Psoas muscle (tissue), 8 donors: ENCODE data around the gene PUS10. TPM values are rescaled to one million over a fixed set of nuclear protein-coding genes. Genes with fewer than 3 reads are reported as not detected.

Experiments used
- ATAC-seq, 4 donors: fragments of 200-7000 bp; cut with Tn5 transposase; one replicate each; pipeline ENCODE4 v1.9.1; 2020; ENCODE audit warnings: moderate library complexity in 3 of 4, mild to moderate bottlenecking in 2 of 4
- DNase-seq, 2 donors: peaks; one replicate each; pipeline ENCODE4 v3.0.0-alpha.2; 2020
- H3K27ac ChIP-seq: fragments of 200-600 bp; one replicate; pipeline ENCODE4 v1.8.0; 2022
- H3K27me3 ChIP-seq, 3 donors: fragments of 200-600 bp in 1 of 3; one replicate each; pipeline versions ENCODE4 v1.6.1 to v1.8.0; 2013 to 2022; ENCODE audit warnings: low read length in 2 of 3, mild to moderate bottlenecking in 2 of 3, moderate library complexity in 1 of 3; ENCODE audit not compliant: insufficient read depth in 3 of 3
- H3K36me3 ChIP-seq, 2 donors: fragments of 200-600 bp in 1 of 2; one replicate each; pipeline versions ENCODE4 v1.6.1 to v1.8.0; 2013 to 2022; ENCODE audit warnings: low read depth in 1 of 2, mild to moderate bottlenecking in 1 of 2, moderate library complexity in 1 of 2; ENCODE audit not compliant: insufficient read depth in 1 of 2
- H3K4me1 ChIP-seq: fragments of 200-600 bp; one replicate; pipeline ENCODE4 v1.8.0; 2022
- H3K4me3 ChIP-seq: fragments of 200-600 bp; one replicate; pipeline ENCODE4 v1.8.0; 2022; ENCODE audit warnings: mild to moderate bottlenecking
- H3K9me3 ChIP-seq: fragments of 200-600 bp; one replicate; pipeline ENCODE4 v1.8.0; 2022
- CTCF ChIP-seq: fragments of 200-600 bp; IDR thresholded peaks from one replicate; pipeline ENCODE4 v1.8.0; 2022; ENCODE audit warnings: antibody characterized with exemption
- WGBS, 3 donors: extraction: QIAGEN DNeasy Blood & Tissue Kit; methylation state at CpG; one replicate each; pipeline versions ENCODE4 v1.1.6 to v1.1.7; 2013; 5-methylcytosine and 5-hydroxymethylcytosine counted together
- intact Hi-C, 2 donors: fragments of 100-400 bp; cut with DNase I; formaldehyde crosslinking; loops; one replicate each; pipeline versions ENCODE4 v1.11.0 to v1.14.2; 2022
- polyA plus RNA-seq, 3 donors: library from polyadenylated mRNA; stranded (reverse); fragments of 200-250 nt; gene quantifications; one replicate each; pipeline ENCODE4 v1.2.3, GENCODE V29; 2013
- total RNA-seq, 4 donors: library from RNA; stranded (reverse); fragmentation: NEBNext Ultra II Directional in 2 of 4; extraction: Animal tissue kit (Norgen Biotek cat#: 25700) in 2 of 4; gene quantifications; one replicate each; pipeline versions ENCODE4 v1.2.1 to v1.2.4, GENCODE V29; 2021 to 2023
- donor health status: healthy with polysubstance abuse.
- donor health status: DM: no; HTN: no; CAD: no; lungs with moderate emphysema.
- donor health status: Bipolar disorder and iron deficiency.
- donor health status: healthy.
- donor health status: DM: yes; HTN: yes; CAD: no.
- donor health status: DM: no; HTN: no; CAD: no.
- donor health status: DM: no; HTN: no; CAD: no.
- donor health status: DM: yes; HTN: yes; CAD: no.

PUS10 gene
- total and polyA plus RNA-seq, 7 donors, result 1.4 to 5.1 (median 2.9) TPM

- Histone ChIP-seq H3K4me3 (no peak overlapping the region), H3K27me3 (no peaks in the 10 kb centered on the region), H3K36me3 (peaks cover 0 to 66% of the 10 kb centered on the region in 2 donors), H3K27ac (no peak overlapping the region), H3K4me1 (no peaks in the 10 kb centered on the region), H3K9me3 (no peaks in the 10 kb centered on the region)
- intact Hi-C loops, result no loop called here
- ATAC-seq (no peak), DNase-seq (no peak)
- 97 to 98% (median 97%) methylated on average over 8 of the region's 8 CpGs for WGBS, 3 donors
- TF ChIP-seq CTCF, result no peak
These were observed 69.9 kb downstream of the PUS10 start for GRCh38 chr2:60948161-60948560.

GRCh38 chr2:60947056-60947455 lies 71.0 kb downstream of the PUS10 start:
- Histone ChIP-seq H3K27me3 (no peaks in the 10 kb centered on the region), H3K4me1 (no peaks in the 10 kb centered on the region), H3K4me3 (no peak overlapping the region), H3K9me3 (no peaks in the 10 kb centered on the region), H3K27ac (no peak overlapping the region), H3K36me3 (peaks cover 0 to 66% of the 10 kb centered on the region in 2 donors)
- no peak for DNase-seq
- intact Hi-C loops, result no loop called here
- no peak for TF ChIP-seq CTCF
- WGBS, 3 donors, result 91 to 95% (median 93%) methylated on average over 4 of the region's 4 CpGs
- ATAC-seq, result no peak

GRCh38 chr2:60945341-60945740 lies 72.7 kb downstream of the PUS10 start:
- H3K36me3 ChIP-seq, result peaks cover 0 to 75% of the 10 kb centered on the region in 2 donors
- no peak for ATAC-seq
- WGBS, 3 donors, result 60 to 76% (median 75%) methylated on average over 2 of the region's 2 CpGs
- no peaks in the 10 kb centered on the region for H3K27me3 ChIP-seq
- intact Hi-C loops, result no loop called here
- H3K9me3 ChIP-seq, result no peaks in the 10 kb centered on the region
- H3K27ac ChIP-seq, result no peak overlapping the region
- H3K4me3 ChIP-seq, result no peak overlapping the region
- DNase-seq, result no peak
- no peak for TF ChIP-seq CTCF
- no peaks in the 10 kb centered on the region for H3K4me1 ChIP-seq

GRCh38 chr2:60939622-60940021 lies 78.4 kb downstream of the PUS10 start:
- no peaks in the 10 kb centered on the region for H3K4me1 ChIP-seq
- no peak overlapping the region for H3K4me3 ChIP-seq
- TF ChIP-seq CTCF, result no peak
- DNase-seq, result no peak
- H3K36me3 ChIP-seq, result peaks cover 0 to 49% of the 10 kb centered on the region in 2 donors
- intact Hi-C loops, result no loop called here
- ATAC-seq, result no peak
- H3K27me3 ChIP-seq, result no peaks in the 10 kb centered on the region
- no peaks in the 10 kb centered on the region for H3K9me3 ChIP-seq
- 81 to 87% (median 85%) methylated on average over 2 of the region's 2 CpGs for WGBS, 3 donors
- no peak overlapping the region for H3K27ac ChIP-seq

GRCh38 chr2:60938301-60938700 lies 79.8 kb downstream of the PUS10 start:
- TF ChIP-seq CTCF, result no peak
- H3K36me3 ChIP-seq, result peaks cover 0 to 36% of the 10 kb centered on the region in 2 donors

More at GRCh38 chr2:60938301-60938700, 79.8 kb downstream of the PUS10 start:
- Histone ChIP-seq H3K27ac (no peak overlapping the region), H3K4me1 (peaks cover 11% of the 10 kb centered on the region), H3K27me3 (no peaks in the 10 kb centered on the region), H3K4me3 (no peak overlapping the region), H3K9me3 (no peaks in the 10 kb centered on the region)
- 97% methylated on average over 7 of the region's 7 CpGs for WGBS, 3 donors
- ATAC-seq, result no peak
- DNase-seq, result no peak
- intact Hi-C loops, result no loop called here
